HL-60 (cell line): ENCODE results near the gene ADCY3.

Experiments
- DNase-seq, 2 experiments: peaks; one replicate each; pipeline ENCODE4 v3.0.0-alpha.2; 2010 to 2020; ENCODE audit warnings: low read depth in 1 of 2, low spot score in 1 of 2
- H3K27ac ChIP-seq: fragments of 250-450 bp; sonication (Bioruptor Pico); replicated peaks from 2 replicates; pipeline ENCODE4 v1.5.1; 2020; ENCODE audit warnings: mild to moderate bottlenecking, moderate library complexity
- H3K27me3 ChIP-seq: fragments of 250-450 bp; sonication (Bioruptor Pico); 2 replicates; pipeline ENCODE4 v1.5.1; 2021; ENCODE audit warnings: mild to moderate bottlenecking, moderate library complexity; ENCODE audit not compliant: insufficient read depth, poor library complexity, severe bottlenecking
- H3K4me3 ChIP-seq: replicated peaks from 2 replicates; pipeline ENCODE4 v1.5.1; 2011; ENCODE audit warnings: mild to moderate bottlenecking, control low read depth, low read length; ENCODE audit not compliant: insufficient read depth
- GABPA ChIP-seq: IDR thresholded peaks from 2 replicates; pipeline ENCODE4 v1.6.1; 2012; ENCODE audit warnings: low read depth
- POLR2AphosphoS5 ChIP-seq: IDR thresholded peaks from 2 replicates; pipeline ENCODE4 v1.6.1; 2012; ENCODE audit warnings: low read depth
- SPI1 ChIP-seq: IDR thresholded peaks from 2 replicates; pipeline ENCODE4 v1.6.1; 2012; ENCODE audit warnings: low read depth, mild to moderate bottlenecking, borderline replicate concordance
- TF ChIP-seq, protein P1 (sequence below): IDR thresholded peaks from one replicate; pipeline ENCODE4 v1.5.1; 2011; ENCODE audit warnings: low read length, control low read depth, inconsistent platforms; ENCODE audit not compliant: insufficient read depth
- TF ChIP-seq, protein P2 (sequence below): IDR thresholded peaks from 2 replicates; pipeline ENCODE4 v1.6.1; 2012; ENCODE audit warnings: low read depth; ENCODE audit not compliant: insufficient replicate concordance

ADCY3 gene

DNA sequence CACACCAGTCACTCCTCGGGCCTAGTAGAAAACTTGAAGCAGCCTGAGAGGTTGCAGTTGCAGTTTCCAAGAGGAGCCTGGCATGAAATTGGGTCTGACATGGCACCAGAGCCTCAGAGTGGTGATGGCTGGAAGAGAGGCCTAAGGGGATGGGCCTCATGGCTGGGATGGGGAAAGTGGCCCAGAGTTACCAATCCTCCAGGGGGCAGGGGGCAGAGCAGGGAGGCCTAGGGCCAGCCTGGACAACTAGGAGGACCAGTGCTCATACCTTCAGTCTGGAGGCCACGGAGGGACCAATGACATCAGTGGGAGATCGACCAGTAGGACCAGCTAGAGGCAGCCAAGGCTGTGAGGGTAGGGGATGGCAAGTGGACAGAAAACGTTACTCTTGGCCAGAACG, 15.1 kb upstream of the ADCY3 start:
- Histone ChIP-seq H3K27ac (no peak overlapping the region), H3K27me3 (no peaks in the 10 kb centered on the region), H3K4me3 (no peak overlapping the region)
- no peak for DNase-seq
- TF ChIP-seq SPI1 (no peak), POLR2AphosphoS5 (no peak), GABPA (no peak)
- TF ChIP-seq, protein P1, sequence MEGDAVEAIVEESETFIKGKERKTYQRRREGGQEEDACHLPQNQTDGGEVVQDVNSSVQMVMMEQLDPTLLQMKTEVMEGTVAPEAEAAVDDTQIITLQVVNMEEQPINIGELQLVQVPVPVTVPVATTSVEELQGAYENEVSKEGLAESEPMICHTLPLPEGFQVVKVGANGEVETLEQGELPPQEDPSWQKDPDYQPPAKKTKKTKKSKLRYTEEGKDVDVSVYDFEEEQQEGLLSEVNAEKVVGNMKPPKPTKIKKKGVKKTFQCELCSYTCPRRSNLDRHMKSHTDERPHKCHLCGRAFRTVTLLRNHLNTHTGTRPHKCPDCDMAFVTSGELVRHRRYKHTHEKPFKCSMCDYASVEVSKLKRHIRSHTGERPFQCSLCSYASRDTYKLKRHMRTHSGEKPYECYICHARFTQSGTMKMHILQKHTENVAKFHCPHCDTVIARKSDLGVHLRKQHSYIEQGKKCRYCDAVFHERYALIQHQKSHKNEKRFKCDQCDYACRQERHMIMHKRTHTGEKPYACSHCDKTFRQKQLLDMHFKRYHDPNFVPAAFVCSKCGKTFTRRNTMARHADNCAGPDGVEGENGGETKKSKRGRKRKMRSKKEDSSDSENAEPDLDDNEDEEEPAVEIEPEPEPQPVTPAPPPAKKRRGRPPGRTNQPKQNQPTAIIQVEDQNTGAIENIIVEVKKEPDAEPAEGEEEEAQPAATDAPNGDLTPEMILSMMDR = no peak
- TF ChIP-seq, protein P2, sequence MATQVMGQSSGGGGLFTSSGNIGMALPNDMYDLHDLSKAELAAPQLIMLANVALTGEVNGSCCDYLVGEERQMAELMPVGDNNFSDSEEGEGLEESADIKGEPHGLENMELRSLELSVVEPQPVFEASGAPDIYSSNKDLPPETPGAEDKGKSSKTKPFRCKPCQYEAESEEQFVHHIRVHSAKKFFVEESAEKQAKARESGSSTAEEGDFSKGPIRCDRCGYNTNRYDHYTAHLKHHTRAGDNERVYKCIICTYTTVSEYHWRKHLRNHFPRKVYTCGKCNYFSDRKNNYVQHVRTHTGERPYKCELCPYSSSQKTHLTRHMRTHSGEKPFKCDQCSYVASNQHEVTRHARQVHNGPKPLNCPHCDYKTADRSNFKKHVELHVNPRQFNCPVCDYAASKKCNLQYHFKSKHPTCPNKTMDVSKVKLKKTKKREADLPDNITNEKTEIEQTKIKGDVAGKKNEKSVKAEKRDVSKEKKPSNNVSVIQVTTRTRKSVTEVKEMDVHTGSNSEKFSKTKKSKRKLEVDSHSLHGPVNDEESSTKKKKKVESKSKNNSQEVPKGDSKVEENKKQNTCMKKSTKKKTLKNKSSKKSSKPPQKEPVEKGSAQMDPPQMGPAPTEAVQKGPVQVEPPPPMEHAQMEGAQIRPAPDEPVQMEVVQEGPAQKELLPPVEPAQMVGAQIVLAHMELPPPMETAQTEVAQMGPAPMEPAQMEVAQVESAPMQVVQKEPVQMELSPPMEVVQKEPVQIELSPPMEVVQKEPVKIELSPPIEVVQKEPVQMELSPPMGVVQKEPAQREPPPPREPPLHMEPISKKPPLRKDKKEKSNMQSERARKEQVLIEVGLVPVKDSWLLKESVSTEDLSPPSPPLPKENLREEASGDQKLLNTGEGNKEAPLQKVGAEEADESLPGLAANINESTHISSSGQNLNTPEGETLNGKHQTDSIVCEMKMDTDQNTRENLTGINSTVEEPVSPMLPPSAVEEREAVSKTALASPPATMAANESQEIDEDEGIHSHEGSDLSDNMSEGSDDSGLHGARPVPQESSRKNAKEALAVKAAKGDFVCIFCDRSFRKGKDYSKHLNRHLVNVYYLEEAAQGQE = no peak

DNA sequence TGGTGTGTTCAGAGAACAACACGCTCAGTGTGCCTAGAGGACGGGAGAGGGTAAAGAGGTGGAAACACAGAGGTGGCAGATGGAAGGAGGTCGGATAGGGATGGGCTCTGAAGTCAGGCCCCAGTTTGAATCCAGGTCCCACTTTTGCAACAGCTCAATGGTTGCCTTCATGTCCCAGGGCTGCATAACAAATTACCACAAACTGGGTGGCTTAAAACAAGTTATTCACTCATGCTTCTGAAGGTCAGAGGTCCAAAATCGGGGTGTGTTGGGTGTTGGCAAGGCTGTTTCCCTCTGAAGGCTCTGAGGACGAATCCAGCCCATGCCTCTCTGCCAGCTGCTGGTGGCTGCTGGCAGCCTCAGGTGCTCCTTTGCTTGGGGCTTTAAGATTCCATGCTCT, 12.7 kb upstream of the ADCY3 start:
- DNase-seq = no peak
- TF ChIP-seq POLR2AphosphoS5 (no peak), SPI1 (no peak), GABPA (no peak)
- TF ChIP-seq, protein P1 = no peak
- TF ChIP-seq, protein P2 = no peak
- Histone ChIP-seq H3K27me3 (no peaks in the 10 kb centered on the region), H3K27ac (no peak overlapping the region), H3K4me3 (no peak overlapping the region)

DNA sequence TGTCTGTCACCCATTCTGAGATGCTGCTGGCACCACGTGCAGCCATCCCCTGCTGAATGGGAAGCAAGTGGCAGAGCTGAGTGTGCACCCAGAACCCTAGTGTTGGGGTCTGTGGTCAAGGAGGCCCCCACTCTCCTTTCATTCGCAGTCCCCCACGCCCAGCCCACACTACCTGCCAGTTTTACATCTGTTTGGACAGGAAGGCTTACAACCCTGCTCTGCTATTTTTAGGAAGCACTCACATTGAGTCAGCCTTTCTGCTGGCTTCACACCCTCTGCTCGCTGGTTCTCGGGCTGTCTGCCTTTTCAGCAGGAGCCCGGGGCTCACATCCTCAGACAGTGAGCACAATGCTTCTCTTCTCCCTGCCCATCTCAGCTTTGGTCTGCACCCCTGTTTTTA, 10.7 kb upstream of the ADCY3 start:
- H3K27me3 ChIP-seq = no peaks in the 10 kb centered on the region
- TF ChIP-seq, protein P1 = no peak
- TF ChIP-seq SPI1 = no peak
- TF ChIP-seq, protein P2 = no peak
- TF ChIP-seq GABPA = no peak
- TF ChIP-seq POLR2AphosphoS5 = no peak
- no peak overlapping the region for H3K27ac ChIP-seq

More for the DNA sequence above, 10.7 kb upstream of the ADCY3 start:
- no peak overlapping the region for H3K4me3 ChIP-seq
- no peak for DNase-seq
